GM10847 (cell line): ENCODE data around the gene HHIPL1.

Experiments used
- POLR2A ChIP-seq: IDR thresholded peaks from 2 replicates; pipeline ENCODE4 v1.6.1; 2011; ENCODE audit not compliant: insufficient read length; ENCODE audit errors: extremely low read depth

The HHIPL1 gene

DNA sequence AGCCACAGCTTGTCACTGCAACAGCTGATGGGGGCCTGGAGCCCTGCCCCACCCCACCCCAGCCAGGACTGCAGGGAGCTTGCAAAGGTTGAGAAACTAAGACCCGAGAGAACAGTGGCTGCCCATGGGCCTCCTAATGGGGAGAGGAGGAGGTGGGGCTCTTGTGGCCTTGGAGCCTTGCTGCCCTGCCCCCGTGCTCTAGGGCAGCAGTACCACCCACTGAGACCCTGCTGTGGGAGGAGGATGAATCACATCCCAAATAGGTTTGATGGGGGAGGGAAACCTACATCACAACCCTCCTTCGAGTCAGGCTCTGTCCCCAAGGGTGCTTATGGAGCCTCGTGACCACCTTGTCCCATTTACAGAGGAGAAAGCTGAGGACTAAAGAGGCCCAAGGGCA is 15.9 kb downstream of the HHIPL1 start:
- no peak for TF ChIP-seq POLR2A

- no peak for TF ChIP-seq POLR2A
These were observed 17.9 kb downstream of the HHIPL1 start for GRCh38 chr14:99662846-99663245.

DNA sequence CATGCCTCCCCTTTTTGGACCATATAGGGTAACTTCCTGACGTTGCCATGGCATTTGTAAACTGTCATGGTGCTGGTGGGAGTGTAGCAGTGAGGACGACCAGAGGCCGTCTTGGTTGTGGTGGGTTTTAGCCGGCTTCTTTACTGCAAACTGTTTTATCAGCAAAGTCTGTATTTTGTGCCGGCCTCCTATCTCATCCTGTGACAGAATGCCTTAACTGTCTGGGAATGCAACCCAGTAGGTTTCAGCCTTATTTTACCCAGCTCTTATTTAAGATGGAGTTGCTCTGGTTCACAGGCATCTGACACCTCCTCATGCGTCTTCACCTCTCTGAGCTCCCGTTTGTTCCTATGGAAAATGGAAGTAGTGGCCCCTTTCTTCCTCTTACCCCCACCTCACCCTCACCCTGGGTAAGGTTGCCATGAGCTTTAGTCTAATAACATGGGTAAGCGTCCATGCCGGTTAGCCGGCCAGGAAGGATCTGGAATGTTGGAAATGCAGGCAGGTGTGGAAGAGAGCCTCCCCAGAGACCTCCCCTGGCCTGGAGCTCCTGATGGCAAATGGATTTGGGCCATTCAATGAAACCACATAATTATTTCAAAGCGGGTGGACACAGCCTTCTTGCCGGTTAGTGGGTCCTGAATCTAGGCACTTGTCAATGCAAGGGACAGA is 18.6 kb downstream of the HHIPL1 start:
- TF ChIP-seq POLR2A: no peak

DNA sequence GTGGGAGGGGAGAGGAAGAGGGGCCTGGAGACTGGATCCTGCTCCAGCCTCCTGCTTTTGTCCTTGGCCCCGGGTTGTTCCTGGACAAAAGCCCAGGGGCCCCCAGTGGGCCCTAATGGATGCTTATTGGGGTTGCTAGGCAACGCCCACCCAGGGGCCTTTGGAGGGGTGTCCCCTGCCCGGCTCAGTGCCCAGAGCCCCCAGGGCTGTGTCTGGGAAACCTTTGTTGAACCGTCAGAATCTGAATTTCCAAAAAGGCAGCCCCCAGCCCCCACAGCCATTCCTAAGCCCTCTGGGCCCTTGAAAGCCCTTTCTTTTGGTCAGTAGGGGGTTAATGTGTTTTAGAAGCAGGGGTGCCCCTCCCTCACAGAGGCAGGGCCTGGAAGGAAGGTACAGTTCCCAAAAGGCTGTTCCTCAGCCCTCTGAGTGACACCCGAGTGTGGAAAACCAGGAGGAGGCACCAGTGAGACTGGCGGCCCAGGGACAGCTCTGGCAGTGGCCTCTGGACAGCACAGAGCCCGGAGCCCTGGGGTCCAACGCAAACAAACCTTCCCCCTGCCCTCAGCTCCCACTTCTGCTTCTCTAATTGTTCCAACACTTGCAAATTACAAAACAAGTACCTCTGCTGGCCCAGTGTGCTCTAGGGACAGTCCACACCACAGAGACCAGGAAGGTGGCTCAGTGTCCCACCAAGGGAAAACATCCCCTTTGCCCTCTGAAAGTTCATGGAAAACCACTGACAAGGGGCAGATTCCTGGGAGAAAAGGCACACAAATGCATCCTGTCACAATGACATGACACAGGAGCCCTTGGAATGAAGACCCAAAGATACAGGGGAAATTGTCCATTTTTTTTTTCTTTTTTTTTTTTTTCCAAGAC is 19.4 kb downstream of the HHIPL1 start:
- no peak for TF ChIP-seq POLR2A

DNA sequence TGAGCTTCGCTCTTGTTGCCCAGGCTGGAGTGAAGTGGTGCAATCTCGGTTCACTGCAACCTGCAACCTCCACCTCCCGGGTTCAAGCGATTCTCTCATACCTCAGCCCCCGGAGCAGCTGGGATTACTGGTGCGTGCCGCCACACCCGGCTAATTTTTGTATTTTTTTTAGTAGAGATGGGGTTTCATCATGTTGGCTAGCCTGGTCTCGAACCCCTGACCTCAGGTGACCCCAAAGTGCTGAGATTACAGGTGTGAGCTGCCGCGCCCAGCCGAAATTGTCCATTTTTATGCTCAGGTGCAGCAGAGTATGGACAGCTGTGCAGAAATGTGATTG is 20.0 kb downstream of the HHIPL1 start:
- no peak for TF ChIP-seq POLR2A

DNA sequence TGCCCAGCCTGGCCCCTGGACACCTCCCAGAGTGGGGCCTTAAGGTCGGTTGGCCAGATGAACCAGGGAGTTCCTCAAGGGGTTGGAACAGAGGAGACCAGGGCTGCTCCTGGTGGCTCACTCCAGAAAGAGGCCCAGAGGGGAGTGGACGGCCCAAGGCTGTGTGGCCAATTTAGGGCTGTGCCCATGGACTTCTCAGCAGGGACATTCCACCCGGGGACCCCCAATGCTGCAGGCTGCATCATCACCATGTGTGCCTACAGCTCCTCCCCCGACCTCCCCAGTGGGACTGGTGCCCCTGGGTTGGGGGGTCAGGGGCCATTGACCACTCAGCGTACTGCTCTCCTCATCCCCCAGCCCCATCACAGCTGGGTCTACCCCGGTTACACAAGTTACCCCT is 21.6 kb downstream of the HHIPL1 start:
- no peak for TF ChIP-seq POLR2A

- TF ChIP-seq POLR2A: no peak
These were observed 22.1 kb downstream of the HHIPL1 start for GRCh38 chr14:99667045-99667444.

GRCh38 chr14:99667821-99668220 is 22.9 kb downstream of the HHIPL1 start:
- TF ChIP-seq POLR2A: no peak

GRCh38 chr14:99668307-99669295 is 23.7 kb downstream of the HHIPL1 start:
- no peak for TF ChIP-seq POLR2A

DNA sequence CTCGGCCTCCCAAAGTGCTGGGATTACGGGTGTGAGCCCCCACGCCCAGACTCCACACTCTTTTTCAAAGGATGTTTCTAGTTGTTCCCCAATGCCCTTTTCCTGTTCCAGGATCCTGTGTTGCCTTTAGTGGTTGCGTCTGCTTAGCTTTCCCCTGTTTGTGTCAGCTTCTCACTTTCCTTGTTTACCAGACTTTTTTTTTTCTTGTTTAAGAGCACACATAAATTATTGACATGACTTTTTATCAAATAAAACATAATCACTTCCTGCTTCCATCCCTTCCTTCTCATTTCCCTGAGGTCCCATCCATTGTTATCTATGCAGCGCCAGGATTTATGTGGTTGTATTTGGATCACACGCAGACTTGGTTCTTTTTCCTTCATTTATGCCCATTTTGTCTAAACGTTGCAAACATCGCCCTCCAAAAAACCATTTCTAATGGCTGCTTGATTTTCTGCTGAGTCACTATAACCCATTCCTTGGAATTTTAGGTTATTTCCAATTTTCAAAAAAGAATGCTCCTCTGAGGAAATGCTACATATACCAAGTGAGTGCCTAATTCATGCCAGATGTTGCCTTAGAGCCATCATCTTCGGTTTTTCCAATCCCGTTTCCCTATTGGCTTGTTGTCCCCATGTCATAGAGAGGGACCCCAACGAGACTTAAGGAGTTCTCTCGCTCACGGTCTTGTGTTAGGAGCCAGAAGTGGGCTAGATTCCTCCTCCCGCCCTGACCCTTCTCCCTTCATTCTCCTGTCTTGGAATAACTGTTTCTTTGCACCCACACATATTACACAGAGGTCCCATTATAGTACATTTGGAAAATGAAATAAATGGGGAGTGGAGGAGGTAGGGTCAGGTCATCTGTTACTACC is 25.7 kb downstream of the HHIPL1 start:
- no peak for TF ChIP-seq POLR2A

DNA sequence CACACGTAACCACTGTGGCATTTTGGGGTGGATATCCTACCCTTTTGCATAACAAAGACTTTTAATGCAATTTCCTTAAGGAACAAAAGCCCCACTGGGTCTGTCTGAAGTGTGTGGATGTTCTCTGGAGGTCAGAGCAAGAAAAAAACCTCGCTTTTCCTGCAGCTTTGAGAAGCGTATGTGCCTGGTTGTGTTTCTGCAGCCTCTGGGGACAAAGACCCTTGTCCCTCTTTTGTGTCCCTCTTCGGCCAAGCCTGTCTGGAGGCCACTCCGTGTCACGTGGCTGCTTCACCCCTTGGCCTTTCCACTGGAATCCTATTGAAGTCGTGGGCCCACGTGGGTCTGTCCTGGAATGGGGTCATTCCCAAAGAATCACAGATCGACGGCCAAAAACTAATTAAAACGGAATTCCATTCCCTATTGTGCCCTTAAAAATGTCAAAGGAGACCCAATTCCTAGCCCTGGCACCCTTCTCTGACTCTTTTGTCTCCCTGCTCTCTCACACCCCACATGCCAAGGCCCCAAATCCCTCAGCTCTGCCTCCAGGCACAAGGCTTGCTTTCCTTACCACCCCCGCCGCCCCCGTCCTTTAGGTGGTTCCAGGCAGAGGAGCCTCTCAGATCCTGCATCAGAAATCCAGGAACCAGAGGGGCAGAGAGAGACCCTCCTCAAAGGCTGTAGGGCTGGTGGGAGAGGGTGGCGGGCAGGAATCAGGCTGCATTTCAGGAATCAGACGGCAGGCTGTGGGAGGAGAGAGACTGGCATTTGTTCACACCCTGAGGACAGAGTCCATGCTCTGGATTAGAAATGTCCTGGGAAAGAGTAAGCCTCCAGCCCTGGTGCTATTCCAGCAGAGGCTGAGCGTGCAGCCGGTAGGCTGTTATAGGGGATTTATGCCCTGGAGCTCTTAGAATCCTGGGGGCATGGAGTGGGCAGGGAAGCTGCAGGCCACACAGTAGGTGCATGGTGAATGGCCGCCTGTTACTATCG is 26.6 kb downstream of the HHIPL1 start:
- TF ChIP-seq POLR2A: no peak

DNA sequence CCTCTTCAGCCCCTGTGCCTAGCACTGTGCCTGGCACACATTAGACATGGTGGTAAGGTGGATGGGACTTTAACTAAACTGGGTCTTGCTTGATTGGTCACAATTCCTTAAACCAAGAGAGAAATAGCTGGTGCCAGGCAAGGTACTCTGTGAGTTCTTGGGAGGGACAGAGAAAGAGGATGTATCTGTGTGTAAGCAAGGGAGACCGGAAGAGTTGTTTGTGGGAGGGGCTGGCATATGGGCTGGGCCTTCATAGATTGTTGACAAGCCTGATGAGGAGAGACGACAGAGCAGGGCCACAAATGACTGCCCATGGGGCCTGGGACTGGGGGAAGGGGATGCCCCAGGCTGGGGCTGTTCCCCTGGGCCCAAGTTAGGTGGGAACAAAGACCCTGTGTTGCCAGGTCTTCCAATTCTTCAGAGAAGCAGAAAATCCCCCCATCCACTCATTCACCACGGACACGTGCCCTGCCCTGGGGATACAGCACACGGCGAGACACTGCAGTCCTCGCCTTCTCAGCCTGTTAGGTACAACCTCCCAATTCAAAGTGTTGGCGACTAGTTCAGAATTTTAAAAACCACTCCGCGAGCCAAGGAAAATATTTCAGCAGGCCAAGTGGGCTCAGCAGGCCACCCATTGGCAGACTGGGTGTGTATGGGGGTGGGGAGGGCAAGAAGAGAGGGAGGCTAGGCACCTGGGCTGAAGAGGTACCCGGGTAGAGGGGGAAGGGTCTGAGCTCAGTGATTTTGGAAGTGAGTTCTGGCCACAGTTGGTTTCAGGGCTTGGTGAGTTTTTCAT is 27.8 kb downstream of the HHIPL1 start:
- no peak for TF ChIP-seq POLR2A

DNA sequence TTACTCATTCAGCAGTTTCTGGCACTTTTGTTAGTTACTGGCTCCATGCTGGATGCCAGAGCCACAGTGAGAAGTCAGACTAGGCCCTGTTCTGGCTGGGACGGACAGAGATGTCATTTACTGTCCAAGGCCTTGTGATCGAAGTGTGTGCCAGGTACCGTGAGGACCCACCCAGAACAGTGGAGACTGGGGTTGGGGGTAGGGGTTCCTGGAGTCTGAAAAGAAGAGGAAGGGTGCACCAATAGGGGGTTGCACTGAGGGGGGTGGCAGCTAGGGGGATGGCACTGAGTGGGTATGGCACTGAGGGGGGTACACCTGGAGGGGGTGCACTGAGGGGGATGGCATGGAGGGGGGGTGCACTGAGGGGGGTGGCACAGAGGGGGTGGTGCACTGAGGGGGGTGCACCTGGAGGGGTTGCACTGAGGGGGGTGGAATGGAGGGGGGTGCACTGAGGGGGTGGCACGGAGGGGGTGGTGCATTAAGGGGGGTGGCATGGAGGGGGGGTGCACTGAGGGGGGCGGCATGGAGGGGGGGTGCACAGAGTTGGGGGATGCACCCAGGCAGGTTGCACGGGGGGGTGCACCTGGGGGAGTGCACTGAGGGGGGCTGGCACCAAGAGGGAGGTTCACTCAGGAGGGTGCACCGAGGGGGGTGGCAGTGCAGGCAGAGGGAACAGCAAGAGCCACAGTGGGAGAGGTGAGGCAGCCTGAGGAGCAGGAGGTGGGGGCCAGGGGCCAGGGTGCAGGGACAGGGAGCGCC is 28.6 kb downstream of the HHIPL1 start:
- no peak for TF ChIP-seq POLR2A
